DMS53 treated with DMSO at 0.1 percent for 48 hours (cell line): ENCODE data around the gene PARP11.
"Not testable (repeated sequence)": the region's sequence is repeated elsewhere in the genome, so short reads cannot be mapped to it uniquely, and the experiment has no call there.

Experiments used
- DNase-seq: peaks from one replicate; lab custom pipeline; 2025; ENCODE audit not compliant: unreplicated experiment; lab: John Stamatoyannopoulos, UW

PARP11 gene

GRCh38 chr12:3884671-3885070, 11.5 kb upstream of the PARP11 start:
- DNase-seq = no peak

GRCh38 chr12:3882896-3883564, 9.8 kb upstream of the PARP11 start:
- DNase-seq = peak; percentile 93

GRCh38 chr12:3882406-3882805, 9.2 kb upstream of the PARP11 start:
- DNase-seq = no peak

- DNase-seq = no peak
Observed at GRCh38 chr12:3881281-3881950, 8.2 kb upstream of the PARP11 start.

GRCh38 chr12:3879846-3880245, 6.6 kb upstream of the PARP11 start:
- DNase-seq = no peak

- no peak for DNase-seq
Observed at GRCh38 chr12:3871356-3871755, 1.8 kb downstream of the PARP11 start.

GRCh38 chr12:3869865-3870264, 3.3 kb downstream of the PARP11 start:
- DNase-seq = no peak

- DNase-seq = no peak
Observed at GRCh38 chr12:3869433-3869832, 3.8 kb downstream of the PARP11 start.

- no peak for DNase-seq
Observed at GRCh38 chr12:3863756-3864155, 9.4 kb downstream of the PARP11 start.

- no peak for DNase-seq
Observed at GRCh38 chr12:3842517-3842916, 30.7 kb downstream of the PARP11 start.

GRCh38 chr12:3841783-3842182, 31.4 kb downstream of the PARP11 start:
- DNase-seq = no peak

GRCh38 chr12:3840833-3841232, 32.4 kb downstream of the PARP11 start:
- DNase-seq = peak; percentile 98

GRCh38 chr12:3839745-3840144, 33.5 kb downstream of the PARP11 start:
- DNase-seq = not testable (repeated sequence)

GRCh38 chr12:3838701-3839548, 34.3 kb downstream of the PARP11 start:
- DNase-seq = not testable (repeated sequence)

GRCh38 chr12:3838076-3838475, 35.1 kb downstream of the PARP11 start:
- DNase-seq = no peak

GRCh38 chr12:3837049-3837448, 36.1 kb downstream of the PARP11 start:
- no peak for DNase-seq

- DNase-seq = no peak
Observed at GRCh38 chr12:3836641-3837040, 36.6 kb downstream of the PARP11 start.

- no peak for DNase-seq
Observed at GRCh38 chr12:3835914-3836313, 37.3 kb downstream of the PARP11 start.

- peak; percentile 99 for DNase-seq
Observed at GRCh38 chr12:3834774-3835173, 38.4 kb downstream of the PARP11 start.

GRCh38 chr12:3833670-3834310, 39.4 kb downstream of the PARP11 start:
- DNase-seq = no peak

GRCh38 chr12:3832738-3833137, 40.5 kb downstream of the PARP11 start:
- DNase-seq = peak; percentile 96
